Endothelial cell of umbilical vein (primary cell): ENCODE measurements around the gene PRDM7.

ENCODE experiments used
- CTCF ChIP-seq, 2 donors: IDR thresholded peaks; 1 replicate in 1 of 2; 2 replicates in 1 of 2; pipeline ENCODE4 v1.5.1; 2011; ENCODE audit warnings: low read length in 2 of 2, mild to moderate bottlenecking in 2 of 2, moderate library complexity in 2 of 2, control low read depth in 1 of 2, inconsistent platforms in 1 of 2, low read depth in 1 of 2; ENCODE audit not compliant: insufficient read depth in 1 of 2; ENCODE audit errors: extremely low read depth in 1 of 2
- EZH2 ChIP-seq: IDR thresholded peaks from 2 replicates; pipeline ENCODE4 v1.6.1; 2012; ENCODE audit warnings: borderline replicate concordance, low read depth, mild to moderate bottlenecking, moderate library complexity, low read length, inconsistent platforms; ENCODE audit not compliant: severe bottlenecking
- GATA2 ChIP-seq: IDR thresholded peaks from 2 replicates; pipeline ENCODE4 v1.7.0; 2011; ENCODE audit warnings: low read depth, mild to moderate bottlenecking, moderate library complexity, mixed read lengths, low read length; ENCODE audit not compliant: insufficient read length, insufficient read depth
- MAX ChIP-seq: IDR thresholded peaks from 2 replicates; pipeline ENCODE4 v1.6.1; 2011; ENCODE audit not compliant: insufficient read depth, insufficient read length
- MYC ChIP-seq: IDR thresholded peaks from one replicate; pipeline ENCODE4 v1.6.1; 2011; ENCODE audit warnings: mild to moderate bottlenecking, low read depth, low read length
- POLR2A ChIP-seq: IDR thresholded peaks from 2 replicates; pipeline ENCODE4 v1.6.1; 2012; ENCODE audit warnings: low read depth, mild to moderate bottlenecking, control low read depth, low read length
- POLR2AphosphoS5 ChIP-seq: IDR thresholded peaks from 2 replicates; pipeline ENCODE4 v1.6.1; 2012; ENCODE audit warnings: low read depth, mild to moderate bottlenecking, control low read depth, low read length, moderate library complexity; ENCODE audit not compliant: insufficient read depth

- TF ChIP-seq POLR2AphosphoS5 (no peak), GATA2 (no peak), MAX (no peak), CTCF (IDR thresholded peaks at IDR 0.05; ENCODE audit: extremely low read depth in 1 of 2, insufficient read depth in 1 of 2, low read depth in 1 of 2, low read length in 2 of 2) (no peak), POLR2A (no peak), EZH2 (no peak), MYC (no peak)
Observed at GRCh38 chr16:90070440-90070839, 6.7 kb downstream of the PRDM7 start.
